Astrocyte of the cerebellum (primary cell): ENCODE results near the gene OR8K3.

ENCODE experiments used
- DNase-seq: peaks from one replicate; pipeline ENCODE4 v3.0.0-alpha.2; 2011; ENCODE audit warnings: low read depth
- H3K4me3 ChIP-seq: 2 replicates; pipeline ENCODE4 v1.5.1; 2011; ENCODE audit warnings: mild to moderate bottlenecking, low read depth, low read length, moderate library complexity
- in situ Hi-C: cut with HindIII; loops from 2 replicates; pipeline ENCODE4 v1.10.0; 2017; ENCODE audit warnings: low sequenced_read_pairs
- TF ChIP-seq, protein P1 (sequence below): IDR thresholded peaks from 2 replicates; pipeline ENCODE4 v1.5.1; 2012; ENCODE audit warnings: low read length, low read depth, moderate library complexity, mild to moderate bottlenecking; ENCODE audit errors: missing control alignments

The OR8K3 gene

GRCh38 chr11:56314844-56315243 is at the start of gene OR8K3:
Gene OR8K3 (plus strand): TSS chr11:56315144. CDS start chr11:56318307, 3,163 bp downstream.
- H3K4me3 ChIP-seq = no peak within 1 kb of the TSS
- TF ChIP-seq, protein P1, sequence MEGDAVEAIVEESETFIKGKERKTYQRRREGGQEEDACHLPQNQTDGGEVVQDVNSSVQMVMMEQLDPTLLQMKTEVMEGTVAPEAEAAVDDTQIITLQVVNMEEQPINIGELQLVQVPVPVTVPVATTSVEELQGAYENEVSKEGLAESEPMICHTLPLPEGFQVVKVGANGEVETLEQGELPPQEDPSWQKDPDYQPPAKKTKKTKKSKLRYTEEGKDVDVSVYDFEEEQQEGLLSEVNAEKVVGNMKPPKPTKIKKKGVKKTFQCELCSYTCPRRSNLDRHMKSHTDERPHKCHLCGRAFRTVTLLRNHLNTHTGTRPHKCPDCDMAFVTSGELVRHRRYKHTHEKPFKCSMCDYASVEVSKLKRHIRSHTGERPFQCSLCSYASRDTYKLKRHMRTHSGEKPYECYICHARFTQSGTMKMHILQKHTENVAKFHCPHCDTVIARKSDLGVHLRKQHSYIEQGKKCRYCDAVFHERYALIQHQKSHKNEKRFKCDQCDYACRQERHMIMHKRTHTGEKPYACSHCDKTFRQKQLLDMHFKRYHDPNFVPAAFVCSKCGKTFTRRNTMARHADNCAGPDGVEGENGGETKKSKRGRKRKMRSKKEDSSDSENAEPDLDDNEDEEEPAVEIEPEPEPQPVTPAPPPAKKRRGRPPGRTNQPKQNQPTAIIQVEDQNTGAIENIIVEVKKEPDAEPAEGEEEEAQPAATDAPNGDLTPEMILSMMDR = no peak
- in situ Hi-C loops = no loop called here
- no peak for DNase-seq

DNA sequence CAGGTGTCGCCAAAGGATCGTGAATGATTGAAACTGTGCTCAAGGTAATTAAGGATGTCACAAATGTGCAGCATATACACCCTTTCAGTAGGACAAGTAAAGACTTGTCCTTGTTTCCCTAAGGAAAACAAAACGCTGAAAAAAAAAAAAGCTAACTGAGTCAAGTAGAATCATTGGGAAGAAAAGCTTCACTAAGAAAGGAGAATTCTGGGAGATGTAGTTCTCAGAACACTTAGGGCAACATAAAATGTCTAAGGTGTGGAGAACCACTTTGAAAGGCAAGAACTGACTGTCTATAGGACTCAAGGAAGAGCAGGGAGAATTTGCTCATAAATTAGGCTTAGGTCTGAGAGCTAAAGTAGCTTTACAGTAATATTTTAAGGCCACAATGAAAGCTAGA is 43.9 kb upstream of the OR8K3 start:
- in situ Hi-C loops = no loop called here
- TF ChIP-seq, protein P1 = no peak

DNA sequence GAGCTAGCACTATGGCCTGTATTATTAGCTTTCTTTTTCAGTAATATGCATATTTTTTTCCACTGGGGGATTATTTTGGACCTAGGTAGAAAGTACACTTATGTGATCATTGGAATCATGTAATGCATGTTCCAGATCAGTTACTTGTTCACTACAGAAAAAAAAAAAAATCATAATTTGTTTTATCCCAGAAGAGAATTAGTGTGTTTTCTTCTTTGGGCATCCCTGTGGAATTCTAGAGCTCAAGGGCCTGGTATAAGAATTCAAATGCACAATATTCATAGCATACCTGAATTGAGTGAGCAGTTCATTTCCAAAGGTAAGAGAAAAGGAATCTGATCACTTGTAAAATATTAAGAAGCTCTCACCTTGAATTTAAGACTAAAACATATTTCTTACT is 41.1 kb upstream of the OR8K3 start, which contains the start of gene OR5T1:
Gene OR5T1, plus strand, starts transcription at position 301 of the 400 bp plus-strand sequence. CDS start 1,485 bp downstream, outside the sequence.
- TF ChIP-seq, protein P1 = no peak

More for the DNA sequence above, 43.9 kb upstream of the OR8K3 start:
- no peak for DNase-seq
- H3K4me3 ChIP-seq = no peak overlapping the region

GRCh38 chr11:56292154-56292553 is 22.8 kb upstream of the OR8K3 start, which contains the start of gene OR8H1:
Gene OR8H1 (minus strand): TSS chr11:56292254. CDS start chr11:56291062, 1,192 bp downstream.
- TF ChIP-seq, protein P1 = no peak
- no peak within 1 kb of the TSS for H3K4me3 ChIP-seq
- in situ Hi-C loops = no loop called here
- DNase-seq = no peak

More for the DNA sequence above, 41.1 kb upstream of the OR8K3 start, which contains the start of gene OR5T1:
- DNase-seq = no peak
- no peak within 1 kb of the TSS for H3K4me3 ChIP-seq
- in situ Hi-C loops = no loop called here

DNA sequence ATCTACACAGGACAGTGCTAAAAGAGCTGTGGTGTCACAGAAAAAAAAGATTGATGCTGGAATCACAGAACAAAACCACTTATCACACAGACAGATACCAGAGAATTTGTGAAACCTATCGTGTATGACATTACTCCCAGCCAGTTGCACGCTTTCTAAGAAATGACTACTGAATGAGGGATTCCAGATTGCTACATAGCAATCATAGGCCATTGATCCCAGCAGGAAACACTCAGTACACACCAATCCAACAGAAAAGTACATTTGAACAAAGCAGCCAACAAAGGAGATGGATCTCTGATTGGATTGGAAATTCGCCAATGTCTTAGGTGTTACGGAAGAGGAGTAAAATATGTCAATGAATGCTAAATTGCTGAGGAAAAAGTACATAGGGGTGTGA is 18.0 kb upstream of the OR8K3 start:
- TF ChIP-seq, protein P1 = no peak
- H3K4me3 ChIP-seq = no peak overlapping the region
- in situ Hi-C loops = no loop called here
- no peak for DNase-seq

GRCh38 chr11:56307836-56308235 is 7.1 kb upstream of the OR8K3 start:
- H3K4me3 ChIP-seq = no peak overlapping the region
- no peak for DNase-seq
- in situ Hi-C loops = no loop called here
- TF ChIP-seq, protein P1 = no peak
